ENCODE results near the gene SCFD1.

The SCFD1 gene

GRCh38 chr14:30754778-30755177, 132.7 kb downstream of the SCFD1 start:
- no peak for DNase-seq (ENCODE audit: low read depth in 2 of 2)

- DNase-seq (ENCODE audit: low read depth in 2 of 2): no peak
Observed at GRCh38 chr14:30756594-30756993, 134.5 kb downstream of the SCFD1 start.

GRCh38 chr14:30757082-30757481, 135.0 kb downstream of the SCFD1 start:
- no peak for DNase-seq (ENCODE audit: low read depth in 2 of 2)

GRCh38 chr14:30759172-30760125, 137.3 kb downstream of the SCFD1 start:
- DNase-seq (ENCODE audit: low read depth in 2 of 2): no peak

GRCh38 chr14:30763891-30764290, 141.8 kb downstream of the SCFD1 start:
- DNase-seq (ENCODE audit: low read depth in 2 of 2): no peak

- no peak for DNase-seq (ENCODE audit: low read depth in 2 of 2)
Observed at GRCh38 chr14:30767624-30768023, 145.5 kb downstream of the SCFD1 start.

GRCh38 chr14:30768791-30769190, 146.7 kb downstream of the SCFD1 start:
- DNase-seq (ENCODE audit: low read depth in 2 of 2): no peak

- DNase-seq (ENCODE audit: low read depth in 2 of 2): no peak
Observed at GRCh38 chr14:30770376-30770775, 148.3 kb downstream of the SCFD1 start.

- no peak for DNase-seq (ENCODE audit: low read depth in 2 of 2)
Observed at GRCh38 chr14:30771595-30771994, 149.5 kb downstream of the SCFD1 start.

- no peak for DNase-seq (ENCODE audit: low read depth in 2 of 2)
Observed at GRCh38 chr14:30779210-30779609, 157.1 kb downstream of the SCFD1 start.
